ENCODE data around the gene ANKMY1.

ANKMY1 gene

GRCh38 chr2:240505910-240506309 is 51.9 kb downstream of the ANKMY1 start:
- H3K9me3 ChIP-seq (ENCODE audit: control insufficient read depth, insufficient read depth, low read depth, low read length), result no peaks in the 10 kb centered on the region
- no peak for TF ChIP-seq YY1 (tag by site-specific recombination; IDR thresholded peaks at IDR 0.05)
- TF ChIP-seq, protein P1, sequence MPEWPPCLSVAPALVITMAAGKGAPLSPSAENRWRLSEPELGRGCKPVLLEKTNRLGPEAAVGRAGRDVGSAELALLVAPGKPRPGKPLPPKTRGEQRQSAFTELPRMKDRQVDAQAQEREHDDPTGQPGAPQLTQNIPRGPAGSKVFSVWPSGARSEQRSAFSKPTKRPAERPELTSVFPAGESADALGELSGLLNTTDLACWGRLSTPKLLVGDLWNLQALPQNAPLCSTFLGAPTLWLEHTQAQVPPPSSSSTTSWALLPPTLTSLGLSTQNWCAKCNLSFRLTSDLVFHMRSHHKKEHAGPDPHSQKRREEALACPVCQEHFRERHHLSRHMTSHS (tag by site-specific recombination; IDR thresholded peaks at IDR 0.05), result no peak
- TF ChIP-seq ZBTB49 (tag by site-specific recombination; IDR thresholded peaks at IDR 0.05; ENCODE audit: low read depth), result no peak
- no peak for TF ChIP-seq BCL11B (tag by site-specific recombination; IDR thresholded peaks at IDR 0.05; ENCODE audit: low read depth)
- TF ChIP-seq, protein P2, sequence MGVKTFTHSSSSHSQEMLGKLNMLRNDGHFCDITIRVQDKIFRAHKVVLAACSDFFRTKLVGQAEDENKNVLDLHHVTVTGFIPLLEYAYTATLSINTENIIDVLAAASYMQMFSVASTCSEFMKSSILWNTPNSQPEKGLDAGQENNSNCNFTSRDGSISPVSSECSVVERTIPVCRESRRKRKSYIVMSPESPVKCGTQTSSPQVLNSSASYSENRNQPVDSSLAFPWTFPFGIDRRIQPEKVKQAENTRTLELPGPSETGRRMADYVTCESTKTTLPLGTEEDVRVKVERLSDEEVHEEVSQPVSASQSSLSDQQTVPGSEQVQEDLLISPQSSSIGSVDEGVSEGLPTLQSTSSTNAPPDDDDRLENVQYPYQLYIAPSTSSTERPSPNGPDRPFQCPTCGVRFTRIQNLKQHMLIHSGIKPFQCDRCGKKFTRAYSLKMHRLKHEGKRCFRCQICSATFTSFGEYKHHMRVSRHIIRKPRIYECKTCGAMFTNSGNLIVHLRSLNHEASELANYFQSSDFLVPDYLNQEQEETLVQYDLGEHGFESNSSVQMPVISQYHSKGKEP (tag by site-specific recombination; IDR thresholded peaks at IDR 0.05), result no peak
- no peak for TF ChIP-seq FEZF1 (tag by site-specific recombination; IDR thresholded peaks at IDR 0.05)
- TF ChIP-seq SP3 (tag by site-specific recombination; IDR thresholded peaks at IDR 0.05), result no peak
- TF ChIP-seq, protein P3, sequence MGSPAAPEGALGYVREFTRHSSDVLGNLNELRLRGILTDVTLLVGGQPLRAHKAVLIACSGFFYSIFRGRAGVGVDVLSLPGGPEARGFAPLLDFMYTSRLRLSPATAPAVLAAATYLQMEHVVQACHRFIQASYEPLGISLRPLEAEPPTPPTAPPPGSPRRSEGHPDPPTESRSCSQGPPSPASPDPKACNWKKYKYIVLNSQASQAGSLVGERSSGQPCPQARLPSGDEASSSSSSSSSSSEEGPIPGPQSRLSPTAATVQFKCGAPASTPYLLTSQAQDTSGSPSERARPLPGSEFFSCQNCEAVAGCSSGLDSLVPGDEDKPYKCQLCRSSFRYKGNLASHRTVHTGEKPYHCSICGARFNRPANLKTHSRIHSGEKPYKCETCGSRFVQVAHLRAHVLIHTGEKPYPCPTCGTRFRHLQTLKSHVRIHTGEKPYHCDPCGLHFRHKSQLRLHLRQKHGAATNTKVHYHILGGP (tag by site-specific recombination; IDR thresholded peaks at IDR 0.05), result no peak
- no peak for TF ChIP-seq ZFP41 (tag by site-specific recombination; IDR thresholded peaks at IDR 0.05; ENCODE audit: borderline replicate concordance)
- TF ChIP-seq HOXD13 (CRISPR knock-in tag; IDR thresholded peaks at IDR 0.05; ENCODE audit: borderline replicate concordance), result no peak
- TF ChIP-seq SALL2 (tag by site-specific recombination; IDR thresholded peaks at IDR 0.05; ENCODE audit: borderline replicate concordance), result no peak
- no peak for TF ChIP-seq KLF9 (tag by site-specific recombination; IDR thresholded peaks at IDR 0.05; ENCODE audit: low read depth)
- no peak overlapping the region for H3K4me3 ChIP-seq (ENCODE audit: low read depth, low read length)
- no peaks in the 10 kb centered on the region for H3K36me3 ChIP-seq (ENCODE audit: control insufficient read depth in 2 of 2, insufficient read depth in 1 of 2, low read length in 2 of 2)
- CTCF ChIA-PET, result interaction anchor here (0.9 to 1.2 kb wide), 2 partner anchors 9 to 10 kb away, joined by 3 read pairs; no protein-coding TSS in a partner anchor
- H3K27ac ChIP-seq (ENCODE audit: extremely low read depth, low read depth, low read length), result no peak overlapping the region
- H3K4me1 ChIP-seq (ENCODE audit: control insufficient read depth, insufficient read depth, low read length), result no peaks in the 10 kb centered on the region
- POLR2A ChIA-PET, result no interaction called here

DNA sequence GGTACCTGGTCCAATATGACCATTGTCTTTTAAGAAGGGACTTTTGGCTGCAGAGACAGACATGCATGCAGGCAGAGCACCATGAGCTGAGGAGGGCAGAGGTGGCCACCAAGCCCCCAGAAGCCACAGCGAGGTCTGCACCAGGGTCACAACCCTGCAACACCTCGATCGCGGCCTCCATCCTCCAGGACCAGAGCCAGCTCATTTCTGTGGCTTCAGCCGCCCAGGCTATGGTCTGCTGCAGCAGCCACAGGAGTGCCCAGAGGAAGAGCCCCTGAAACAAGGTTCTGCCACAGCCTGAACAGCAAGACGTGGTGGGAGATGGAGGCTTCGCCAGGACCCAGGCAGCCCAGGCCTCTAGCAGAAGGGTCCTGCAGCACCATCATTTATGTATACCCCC is 53.9 kb downstream of the ANKMY1 start:
- Histone ChIP-seq H3K4me3 (ENCODE audit: low read depth, low read length) (no peak overlapping the region), H3K4me1 (ENCODE audit: control insufficient read depth, insufficient read depth, low read length) (no peaks in the 10 kb centered on the region), H3K27ac (ENCODE audit: extremely low read depth, low read depth, low read length) (no peak overlapping the region), H3K36me3 (ENCODE audit: control insufficient read depth in 2 of 2, insufficient read depth in 1 of 2, low read length in 2 of 2) (peaks cover 0 to 7% of the 10 kb centered on the region in 2 experiments; a peak in 1 of 3 replicates), H3K9me3 (ENCODE audit: control insufficient read depth, insufficient read depth, low read depth, low read length) (no peaks in the 10 kb centered on the region)
- POLR2A ChIA-PET, result no interaction called here
- CTCF ChIA-PET, result interaction anchor here (1.2 kb wide), 1 partner anchor 10 kb away, joined by 6 read pairs; no protein-coding TSS in a partner anchor
- TF ChIP-seq ZNF654 (tag by site-specific recombination; IDR thresholded peaks at IDR 0.05; ENCODE audit: low read depth) (no peak), ZNF239 (tag by site-specific recombination; IDR thresholded peaks at IDR 0.05) (no peak), REPIN1 (tag by site-specific recombination; IDR thresholded peaks at IDR 0.05; ENCODE audit: low read depth) (no peak), ZNF530 (tag by site-specific recombination; IDR thresholded peaks at IDR 0.05; ENCODE audit: low read depth) (no peak), ZNF558 (tag by site-specific recombination; IDR thresholded peaks at IDR 0.05) (no peak), ZNF544 (tag by site-specific recombination; IDR thresholded peaks at IDR 0.05) (no peak), SALL2 (tag by site-specific recombination; IDR thresholded peaks at IDR 0.05; ENCODE audit: borderline replicate concordance) (no peak), EGR2 (tag by site-specific recombination; IDR thresholded peaks at IDR 0.05; ENCODE audit: low read depth) (no peak), ZNF157 (tag by site-specific recombination; IDR thresholded peaks at IDR 0.05) (no peak), OVOL3 (tag by site-specific recombination; IDR thresholded peaks at IDR 0.05) (no peak)
- TF ChIP-seq, protein P4, sequence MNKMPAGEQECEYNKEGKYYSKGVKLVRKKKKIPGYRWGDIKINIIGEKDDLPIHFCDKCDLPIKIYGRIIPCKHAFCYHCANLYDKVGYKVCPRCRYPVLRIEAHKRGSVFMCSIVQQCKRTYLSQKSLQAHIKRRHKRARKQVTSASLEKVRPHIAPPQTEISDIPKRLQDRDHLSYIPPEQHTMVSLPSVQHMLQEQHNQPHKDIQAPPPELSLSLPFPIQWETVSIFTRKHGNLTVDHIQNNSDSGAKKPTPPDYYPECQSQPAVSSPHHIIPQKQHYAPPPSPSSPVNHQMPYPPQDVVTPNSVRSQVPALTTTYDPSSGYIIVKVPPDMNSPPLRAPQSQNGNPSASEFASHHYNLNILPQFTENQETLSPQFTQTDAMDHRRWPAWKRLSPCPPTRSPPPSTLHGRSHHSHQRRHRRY (tag by site-specific recombination; IDR thresholded peaks at IDR 0.05), result no peak
- TF ChIP-seq, protein P5, sequence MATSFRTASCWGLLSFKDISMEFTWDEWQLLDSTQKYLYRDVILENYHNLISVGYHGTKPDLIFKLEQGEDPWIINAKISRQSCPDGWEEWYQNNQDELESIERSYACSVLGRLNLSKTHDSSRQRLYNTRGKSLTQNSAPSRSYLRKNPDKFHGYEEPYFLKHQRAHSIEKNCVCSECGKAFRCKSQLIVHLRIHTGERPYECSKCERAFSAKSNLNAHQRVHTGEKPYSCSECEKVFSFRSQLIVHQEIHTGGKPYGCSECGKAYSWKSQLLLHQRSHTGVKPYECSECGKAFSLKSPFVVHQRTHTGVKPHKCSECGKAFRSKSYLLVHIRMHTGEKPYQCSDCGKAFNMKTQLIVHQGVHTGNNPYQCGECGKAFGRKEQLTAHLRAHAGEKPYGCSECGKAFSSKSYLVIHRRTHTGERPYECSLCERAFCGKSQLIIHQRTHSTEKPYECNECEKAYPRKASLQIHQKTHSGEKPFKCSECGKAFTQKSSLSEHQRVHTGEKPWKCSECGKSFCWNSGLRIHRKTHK (tag by site-specific recombination; IDR thresholded peaks at IDR 0.05), result no peak
- TF ChIP-seq, protein P6, sequence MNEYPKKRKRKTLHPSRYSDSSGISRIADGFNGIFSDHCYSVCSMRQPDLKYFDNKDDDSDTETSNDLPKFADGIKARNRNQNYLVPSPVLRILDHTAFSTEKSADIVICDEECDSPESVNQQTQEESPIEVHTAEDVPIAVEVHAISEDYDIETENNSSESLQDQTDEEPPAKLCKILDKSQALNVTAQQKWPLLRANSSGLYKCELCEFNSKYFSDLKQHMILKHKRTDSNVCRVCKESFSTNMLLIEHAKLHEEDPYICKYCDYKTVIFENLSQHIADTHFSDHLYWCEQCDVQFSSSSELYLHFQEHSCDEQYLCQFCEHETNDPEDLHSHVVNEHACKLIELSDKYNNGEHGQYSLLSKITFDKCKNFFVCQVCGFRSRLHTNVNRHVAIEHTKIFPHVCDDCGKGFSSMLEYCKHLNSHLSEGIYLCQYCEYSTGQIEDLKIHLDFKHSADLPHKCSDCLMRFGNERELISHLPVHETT (tag by site-specific recombination; IDR thresholded peaks at IDR 0.05), result no peak

Data from HEK293 (cell line).